K562 (cell line): ENCODE measurements around the gene LYSMD1. TPM values are rescaled to one million over a fixed set of nuclear protein-coding genes. Genes with fewer than 3 reads are reported as not detected.

Experiments
- BRF2 ChIP-seq: IDR thresholded peaks from 3 replicates; pipeline ENCODE4 v1.6.1; 2011; ENCODE audit warnings: borderline replicate concordance, mild to moderate bottlenecking; ENCODE audit not compliant: insufficient read length, insufficient read depth
- CBFB ChIP-seq: sonication (generic); formaldehyde crosslinking; IDR thresholded peaks from 2 replicates; pipeline ENCODE4 v1.4.0; 2020; ENCODE audit warnings: mild to moderate bottlenecking, missing genetic modification reagents
- CREB3 ChIP-seq: fragments of 450-650 bp; conservative IDR thresholded peaks from 2 replicates; pipeline ENCODE4 v1.6.1; 2016; ENCODE audit warnings: missing genetic modification characterization, low read depth, mild to moderate bottlenecking, missing compliant biosample characterization, moderate library complexity
- ELF4 ChIP-seq: fragments of 450-650 bp; formaldehyde crosslinking; IDR thresholded peaks from 2 replicates; pipeline ENCODE4 v1.4.0; 2022; ENCODE audit warnings: missing genetic modification characterization
- ESRRA ChIP-seq: fragments of 450-650 bp; IDR thresholded peaks from 2 replicates; pipeline ENCODE4 v1.6.1; 2014; ENCODE audit warnings: low read depth, mild to moderate bottlenecking, moderate library complexity, borderline replicate concordance
- ETV6 ChIP-seq, 3 experiments: fragments of 150-350 bp in 1 of 3; sonication (generic) in 1 of 3; formaldehyde crosslinking in 1 of 3; IDR thresholded peaks; 2 replicates each; pipeline versions ENCODE4 v1.6.1 to v1.8.0; 2014 to 2022; ENCODE audit warnings: borderline replicate concordance in 2 of 3, low read depth in 2 of 3, antibody characterized with exemption in 1 of 3, low read length in 1 of 3, mild to moderate bottlenecking in 1 of 3, missing genetic modification reagents in 1 of 3
- EZH2 ChIP-seq: IDR thresholded peaks from 2 replicates; pipeline ENCODE4 v1.6.1; 2012; ENCODE audit warnings: low read depth, mild to moderate bottlenecking, inconsistent platforms, low read length, borderline replicate concordance
- GABPB2 ChIP-seq: fragments of 250-450 bp; sonication (Bioruptor Pico); conservative IDR thresholded peaks from 2 replicates; pipeline ENCODE4 v1.5.1; 2021; ENCODE audit warnings: mild to moderate bottlenecking
- HDAC1 ChIP-seq, 2 experiments: fragments of 450-650 bp; IDR thresholded peaks; 2 replicates each; pipeline ENCODE4 v1.6.1; 2016 to 2017; ENCODE audit warnings: inconsistent platforms in 1 of 2, mild to moderate bottlenecking in 1 of 2, moderate library complexity in 1 of 2
- MBD2 ChIP-seq: sonication (generic); IDR thresholded peaks from 2 replicates; pipeline ENCODE4 v1.6.1; 2016; ENCODE audit warnings: low read depth, borderline replicate concordance
- NCOA6 ChIP-seq: fragments of 450-650 bp; IDR thresholded peaks from 2 replicates; pipeline ENCODE4 v1.6.1; 2017; ENCODE audit warnings: mild to moderate bottlenecking
- NKRF ChIP-seq: fragments of 450-650 bp; IDR thresholded peaks from 2 replicates; pipeline ENCODE4 v1.6.1; 2016; ENCODE audit warnings: borderline replicate concordance
- SREBF1 ChIP-seq: fragments of 150-350 bp; IDR thresholded peaks from 2 replicates; pipeline ENCODE4 v1.6.1; 2014; ENCODE audit warnings: antibody characterized with exemption, low read depth, low read length, borderline replicate concordance
- SRSF7 ChIP-seq: fragments of 200-400 bp; formaldehyde crosslinking; optimal IDR thresholded peaks from 2 replicates; pipeline ENCODE3; 2017; ENCODE audit warnings: mild to moderate bottlenecking, low read depth, low read length
- TCF3 ChIP-seq: sonication (generic); formaldehyde crosslinking; IDR thresholded peaks from 2 replicates; pipeline ENCODE4 v1.4.0; 2020; ENCODE audit warnings: mild to moderate bottlenecking, missing genetic modification reagents
- TSC22D4 ChIP-seq: fragments of 450-650 bp; IDR thresholded peaks from 2 replicates; pipeline ENCODE4 v1.6.1; 2016; ENCODE audit warnings: missing genetic modification characterization, missing biosample characterization, control low read depth
- ZNF277 ChIP-seq: fragments of 250-450 bp; sonication (Bioruptor Pico); IDR thresholded peaks from 2 replicates; pipeline ENCODE4 v1.8.0; 2022; ENCODE audit warnings: inconsistent platforms, mild to moderate bottlenecking, moderate library complexity, borderline replicate concordance
- ZNF408 ChIP-seq: fragments of 250-450 bp; sonication (Bioruptor Pico); IDR thresholded peaks from 2 replicates; pipeline ENCODE4 v1.4.0; 2020; ENCODE audit warnings: low read depth, mild to moderate bottlenecking, moderate library complexity
- ZNF512 ChIP-seq: IDR thresholded peaks from 2 replicates; pipeline ENCODE4 v1.6.1; 2016; ENCODE audit warnings: missing genetic modification characterization, missing compliant biosample characterization
- polyA plus RNA-seq, 8 experiments: library from polyadenylated mRNA; depleted of rRNA in 4 of 8; stranded (reverse) in 5 of 8; unstranded in 3 of 8; fragments of >200 nt; fragmentation: Nextera tagmentation in 2 of 8; fragmentation: Illumina TruSeq in 1 of 8; extraction: Ambion mirVana in 2 of 8; extraction: Trizol in 1 of 8; gene quantifications; 2 replicates each; pipeline versions ENCODE4 v1.2.1 to v1.2.3, GENCODE V29; 2011 to 2014; ENCODE audit warnings: inconsistent platforms in 1 of 8, missing spikeins in 1 of 8
- total RNA-seq, 7 experiments: library from RNA; depleted of rRNA in 6 of 7; stranded (reverse); fragments of >200 nt in 6 of 7; fragmentation: Illumina TruSeq in 2 of 7; extraction: Trizol in 2 of 7; gene quantifications; 2 replicates each; pipeline versions ENCODE4 v1.2.1 to v1.2.3, GENCODE V29; 2011 to 2021; ENCODE audit warnings: low replicate concordance in 1 of 7

The LYSMD1 gene
- total and polyA plus RNA-seq, 9 of the 15 experiments (the other 6 are each of a cell fraction or from before 2014, with no cell fraction given) = 2.2 to 9.4 (median 6.0) TPM

- no peak for TF ChIP-seq ZNF277 (CRISPR knock-in tag)
- TF ChIP-seq EZH2 = no peak
- TF ChIP-seq ELF4 (CRISPR knock-in tag) = no peak
- TF ChIP-seq ZNF408 (CRISPR knock-in tag) = no peak
- TF ChIP-seq SRSF7 = no peak
- TF ChIP-seq HDAC1 (IDR thresholded peaks at IDR 0.05) = 0 out of 4 replicates have a peak, but pooled peaks of 1 of the 2 experiments have one; percentile 39
- no peak for TF ChIP-seq ZNF512 (tag)
- TF ChIP-seq SREBF1 = no peak
- TF ChIP-seq MBD2 = no peak
- no peak for TF ChIP-seq ETV6 (IDR thresholded peaks at IDR 0.05; ENCODE audit: borderline replicate concordance in 1 of 2, low read depth in 2 of 2, low read length in 1 of 2)
- TF ChIP-seq ETV6 (CRISPR knock-in tag; IDR thresholded peaks at IDR 0.05; ENCODE audit: borderline replicate concordance) = no peak
- no peak for TF ChIP-seq CREB3
- 0 out of 2 replicates have a peak, but pooled peaks have one; percentile 33 for TF ChIP-seq CBFB
- TF ChIP-seq NKRF = 0 out of 2 replicates have a peak, but pooled peaks have one; percentile 20
- no peak for TF ChIP-seq BRF2
- TF ChIP-seq ESRRA = no peak
- no peak for TF ChIP-seq NCOA6
- TF ChIP-seq TSC22D4 (tag) = no peak
- no peak for TF ChIP-seq TCF3
- no peak for TF ChIP-seq GABPB2
These were observed 18.6 kb downstream of the LYSMD1 start (continued) for GRCh38 chr1:151147132-151147503.
